HG02623 (cell line): ENCODE data around the gene FASTKD2.

Experiments used
- ATAC-seq: cut with Tn5 transposase; IDR thresholded peaks from one replicate; pipeline ENCODE4 v1.9.1; 2021; ENCODE audit warnings: moderate library complexity; ENCODE audit not compliant: unreplicated experiment

FASTKD2 gene

DNA sequence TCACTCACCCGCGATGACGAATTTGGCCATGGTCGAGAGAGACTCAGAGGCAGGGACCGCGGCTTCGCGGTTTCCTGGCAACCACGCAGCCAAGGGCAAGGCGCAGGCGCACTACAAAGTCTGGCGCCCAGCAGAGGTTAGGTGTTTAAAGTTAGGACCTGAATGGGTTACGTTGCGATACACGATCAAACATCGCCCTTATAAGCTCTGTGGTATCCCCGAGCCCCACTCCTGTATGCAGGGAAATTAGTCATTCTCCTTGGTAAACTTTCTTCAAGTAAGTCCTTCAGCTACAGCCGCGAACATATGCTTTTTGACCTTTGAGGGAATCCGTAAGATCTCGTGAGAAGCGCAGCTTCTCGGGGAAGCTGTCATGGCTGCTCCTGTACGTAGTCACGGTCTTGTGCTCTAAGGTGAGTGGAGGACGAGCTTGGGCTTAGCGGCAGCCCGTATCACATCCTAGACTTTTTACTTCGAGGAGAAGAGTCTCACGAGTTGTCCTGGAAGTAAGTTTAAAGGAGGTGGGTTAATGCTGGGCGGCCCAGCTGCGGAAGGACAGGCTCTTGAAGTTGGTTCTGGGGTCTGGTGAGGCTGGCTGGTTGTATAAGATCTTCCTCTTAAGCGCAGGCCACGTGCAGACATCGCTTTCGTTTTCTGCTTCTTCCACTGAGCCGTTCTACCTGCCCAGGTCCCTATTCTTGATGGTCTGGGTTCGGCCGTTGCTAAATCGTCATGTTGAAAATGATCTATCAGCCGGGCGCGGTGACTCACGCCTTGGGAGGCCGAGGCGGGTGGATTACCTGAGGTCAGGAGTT lies at the start of gene FASTKD2, which contains the start of gene MDH1B:
Gene FASTKD2 (plus strand): TSS at position 365 of the 815 bp plus-strand sequence. CDS start 1,088 bp downstream, outside the sequence.
Gene MDH1B (minus strand): TSS at position 87 of the 815 bp plus-strand sequence. CDS start 57 bp downstream, at position 30.
- peak; percentile 93 for ATAC-seq

GRCh38 chr2:206716623-206717022 lies 48.8 kb upstream of the FASTKD2 start:
- ATAC-seq = no peak

GRCh38 chr2:206718296-206718695 lies 47.1 kb upstream of the FASTKD2 start, which contains the start of gene DYTN:
TSS of gene DYTN (minus strand) at chr2:206718396. CDS start at chr2:206718279, 117 bp downstream.
- no peak for ATAC-seq

DNA sequence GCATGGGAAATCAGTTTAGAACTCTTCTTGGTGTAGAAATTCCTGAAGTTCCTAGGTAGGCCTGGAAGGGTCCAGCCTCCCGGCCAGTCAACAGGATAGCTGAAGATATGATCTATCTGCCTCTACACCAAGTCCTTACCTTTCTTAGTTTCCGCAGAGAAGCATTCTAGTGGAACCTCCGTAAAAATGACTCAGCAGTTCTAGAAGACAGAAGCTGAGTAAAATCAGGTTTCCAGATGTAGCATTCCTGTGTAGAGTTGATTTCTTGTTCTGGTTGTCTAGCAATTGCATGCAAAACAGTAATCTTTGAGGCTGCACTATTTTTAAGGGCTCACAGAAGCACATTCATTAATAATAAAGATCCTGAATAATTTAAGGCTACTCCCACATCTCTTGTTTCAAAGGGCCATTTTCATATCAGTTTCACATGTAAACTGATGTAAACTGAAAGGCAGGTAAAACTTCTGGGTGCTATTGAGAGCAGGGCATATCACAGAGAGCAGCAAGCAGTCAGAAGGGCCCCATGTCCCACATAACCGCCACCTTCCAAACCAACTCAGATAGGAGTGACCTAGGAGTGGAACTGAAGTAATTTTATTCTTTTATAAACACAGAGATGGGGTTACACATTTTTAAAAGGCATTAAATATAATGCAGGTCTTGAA lies 44.0 kb upstream of the FASTKD2 start:
- ATAC-seq = peak; percentile 68

DNA sequence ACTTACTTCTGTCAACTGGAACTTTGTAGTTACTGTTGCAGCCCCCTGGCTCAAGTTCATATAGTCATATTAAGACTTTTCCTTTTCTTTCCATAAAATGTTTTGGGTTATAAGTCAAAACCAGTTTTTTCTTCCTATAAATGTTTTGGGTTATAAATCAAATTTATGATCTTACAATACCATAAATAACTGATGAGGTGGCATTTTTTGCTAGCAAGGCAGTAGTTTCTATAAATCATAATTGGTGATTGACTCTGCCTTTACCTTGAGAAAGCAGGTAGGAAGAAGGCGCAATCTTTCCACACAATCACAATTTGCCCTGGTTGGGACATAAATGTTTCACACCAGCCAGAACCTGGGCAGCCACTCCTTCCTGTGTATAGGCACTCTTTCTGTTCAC lies 42.1 kb upstream of the FASTKD2 start:
- ATAC-seq = no peak

DNA sequence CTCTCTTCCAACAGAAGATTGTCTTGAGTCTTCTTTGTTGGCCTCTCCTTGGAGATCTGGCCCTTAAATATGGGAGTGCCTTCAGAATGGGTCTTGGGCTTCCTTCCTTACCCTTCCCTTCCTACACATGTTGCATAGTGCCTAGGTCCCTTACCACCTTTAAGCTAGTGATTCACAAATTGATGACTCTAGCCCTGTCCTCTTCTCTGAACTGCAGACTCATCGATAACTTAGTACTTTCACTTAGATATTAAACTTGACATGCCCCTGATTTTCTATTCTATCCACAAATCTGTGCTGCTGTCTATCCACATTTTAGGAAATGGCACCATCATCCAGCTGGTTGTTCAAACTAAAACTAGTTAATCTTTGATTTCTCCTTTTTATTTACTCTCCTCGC lies 38.1 kb upstream of the FASTKD2 start:
- ATAC-seq = no peak

DNA sequence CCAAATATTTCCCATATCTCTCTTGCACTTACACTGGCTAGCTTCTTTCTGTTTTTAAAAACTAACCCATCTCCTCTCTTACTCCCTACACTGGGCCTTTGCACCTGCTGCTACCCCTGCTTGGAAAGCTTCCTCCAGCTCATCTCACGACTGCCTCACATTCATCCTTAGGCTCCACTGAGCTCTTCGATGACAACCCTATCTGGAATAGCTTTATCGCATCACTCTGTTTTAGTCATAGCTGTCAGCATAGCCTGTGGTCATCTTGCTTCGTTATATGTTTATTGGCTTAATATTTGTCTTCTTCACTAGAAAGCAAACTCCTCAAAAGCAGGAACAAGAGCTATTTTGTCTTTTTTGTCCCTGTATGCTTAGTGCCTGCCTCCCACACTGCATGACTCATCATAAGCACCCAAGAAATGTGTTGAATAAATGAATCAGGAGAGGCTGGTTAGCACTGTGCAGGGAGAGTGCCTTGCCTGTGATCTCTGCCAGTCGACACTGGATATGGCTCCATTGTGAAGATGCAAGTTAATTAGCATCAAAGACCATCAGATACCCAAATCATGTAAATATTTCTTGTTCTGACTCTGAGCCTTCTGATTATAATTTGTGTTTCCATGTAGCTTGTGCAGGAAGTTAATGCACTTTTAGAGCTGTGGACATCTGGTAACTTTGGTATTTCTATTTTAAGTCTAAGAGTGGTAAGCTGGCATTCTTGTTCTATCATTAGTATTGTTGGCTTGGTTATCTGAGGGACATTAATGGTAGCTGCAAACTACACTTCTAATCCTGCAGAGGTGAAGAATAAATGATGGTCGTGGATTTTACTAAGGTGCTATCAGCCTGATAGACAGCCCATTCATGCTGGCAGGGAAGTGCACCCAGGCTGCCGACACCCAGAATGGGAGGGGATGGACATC lies 36.9 kb upstream of the FASTKD2 start:
- no peak for ATAC-seq

DNA sequence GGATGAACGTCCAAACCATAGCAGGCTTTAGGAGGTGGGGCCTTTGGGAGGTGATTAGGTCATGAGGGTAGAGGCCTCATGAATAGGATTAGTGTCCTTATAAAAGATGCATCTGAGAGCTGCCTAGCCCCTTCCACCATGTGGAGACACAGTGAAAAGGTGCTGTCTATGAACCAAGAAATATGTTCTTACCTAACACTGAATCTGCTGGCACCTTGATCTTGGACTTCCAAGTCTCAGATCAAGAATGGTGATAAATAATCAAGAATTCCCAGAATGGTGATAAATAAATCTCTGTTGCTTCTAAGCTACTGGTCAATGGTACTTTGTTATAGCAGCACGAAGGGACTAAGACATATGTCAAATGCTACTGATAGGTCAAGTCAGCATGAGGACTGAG lies 32.1 kb upstream of the FASTKD2 start:
- ATAC-seq = no peak

GRCh38 chr2:206736935-206737334 lies 28.5 kb upstream of the FASTKD2 start:
- no peak for ATAC-seq

DNA sequence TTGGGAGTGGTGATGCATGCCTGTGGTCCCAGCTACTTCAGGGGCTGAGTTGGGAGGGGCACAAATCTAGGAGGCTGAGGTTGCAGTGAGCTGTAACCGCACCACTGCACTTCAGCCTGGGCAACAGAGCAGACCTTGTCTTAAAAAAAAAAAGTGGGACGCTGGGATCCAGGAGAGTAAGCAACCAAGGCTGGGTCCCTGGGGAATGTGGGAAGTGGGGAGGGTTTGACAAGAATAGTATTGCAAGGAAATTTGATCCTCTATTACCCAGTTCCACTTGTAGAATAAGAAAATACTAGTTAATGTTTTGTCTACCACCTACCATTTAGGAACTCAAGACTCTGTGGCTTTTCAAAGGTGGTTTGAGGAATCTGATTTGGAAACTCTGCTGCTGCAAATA lies 26.1 kb upstream of the FASTKD2 start:
- no peak for ATAC-seq

DNA sequence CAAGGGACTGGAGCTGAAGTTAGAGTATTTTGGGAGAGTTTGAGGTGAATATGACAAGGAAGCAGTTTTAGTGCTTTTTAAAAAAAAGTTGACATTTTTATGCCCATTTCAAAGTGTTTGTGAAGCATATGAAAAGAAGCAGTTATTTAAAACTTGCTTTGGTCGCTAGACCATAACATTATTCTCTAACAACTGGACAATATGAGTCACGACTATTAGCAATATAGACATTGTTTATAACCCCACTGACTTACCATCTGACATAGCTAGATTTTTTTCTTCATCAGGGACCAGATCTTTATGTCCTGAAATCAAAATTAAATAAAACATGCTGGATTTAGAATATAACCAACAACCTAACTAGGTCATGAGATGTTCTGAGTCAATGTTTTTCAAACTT lies 24.6 kb upstream of the FASTKD2 start:
- no peak for ATAC-seq

DNA sequence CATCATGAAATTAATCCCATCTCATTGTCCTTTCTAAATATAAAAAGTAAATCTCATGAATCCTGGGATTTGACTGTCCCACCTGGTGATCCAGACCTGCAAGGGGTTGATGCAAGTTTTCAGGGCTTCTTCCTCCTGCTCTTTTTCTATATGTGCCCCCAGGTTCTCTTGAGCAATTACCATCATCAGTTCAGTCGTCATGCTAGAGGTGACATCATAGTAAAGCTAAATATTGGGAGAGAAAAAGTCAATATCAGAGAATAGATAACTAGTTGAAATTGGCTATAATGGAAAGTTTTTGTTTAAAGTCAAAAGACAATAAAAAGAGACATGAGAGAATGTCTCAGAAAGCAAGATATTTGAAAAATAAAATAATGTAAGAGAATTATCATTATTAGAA lies 8.6 kb upstream of the FASTKD2 start:
- no peak for ATAC-seq

DNA sequence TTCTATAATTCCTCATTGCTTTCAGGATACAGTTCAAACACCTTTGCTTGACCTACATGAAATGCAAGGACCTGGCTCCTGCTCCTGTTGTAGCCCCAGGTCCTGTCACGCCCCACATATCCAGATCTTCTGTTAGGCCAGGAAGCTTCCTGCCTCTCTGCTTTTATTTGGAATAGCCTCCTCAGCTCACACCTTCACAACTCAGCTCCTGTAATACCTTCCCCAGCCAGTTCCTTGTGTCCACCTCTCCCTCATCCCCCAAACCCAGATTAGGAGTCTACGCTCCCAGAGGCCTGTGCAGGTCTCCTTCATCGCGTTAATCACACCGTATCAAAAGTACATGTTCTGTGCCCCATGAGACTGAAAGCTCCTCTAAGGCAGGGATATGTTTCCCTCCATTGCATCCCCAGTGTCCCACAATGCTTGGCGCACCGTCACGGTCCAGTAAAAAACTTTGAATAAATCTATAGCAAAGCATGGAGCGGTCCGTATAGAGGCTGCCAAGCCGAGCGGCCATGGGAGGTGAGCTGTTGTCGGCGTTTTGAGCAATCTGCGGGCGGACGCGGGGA lies 649 bp upstream of the FASTKD2 start:
- ATAC-seq = no peak

DNA sequence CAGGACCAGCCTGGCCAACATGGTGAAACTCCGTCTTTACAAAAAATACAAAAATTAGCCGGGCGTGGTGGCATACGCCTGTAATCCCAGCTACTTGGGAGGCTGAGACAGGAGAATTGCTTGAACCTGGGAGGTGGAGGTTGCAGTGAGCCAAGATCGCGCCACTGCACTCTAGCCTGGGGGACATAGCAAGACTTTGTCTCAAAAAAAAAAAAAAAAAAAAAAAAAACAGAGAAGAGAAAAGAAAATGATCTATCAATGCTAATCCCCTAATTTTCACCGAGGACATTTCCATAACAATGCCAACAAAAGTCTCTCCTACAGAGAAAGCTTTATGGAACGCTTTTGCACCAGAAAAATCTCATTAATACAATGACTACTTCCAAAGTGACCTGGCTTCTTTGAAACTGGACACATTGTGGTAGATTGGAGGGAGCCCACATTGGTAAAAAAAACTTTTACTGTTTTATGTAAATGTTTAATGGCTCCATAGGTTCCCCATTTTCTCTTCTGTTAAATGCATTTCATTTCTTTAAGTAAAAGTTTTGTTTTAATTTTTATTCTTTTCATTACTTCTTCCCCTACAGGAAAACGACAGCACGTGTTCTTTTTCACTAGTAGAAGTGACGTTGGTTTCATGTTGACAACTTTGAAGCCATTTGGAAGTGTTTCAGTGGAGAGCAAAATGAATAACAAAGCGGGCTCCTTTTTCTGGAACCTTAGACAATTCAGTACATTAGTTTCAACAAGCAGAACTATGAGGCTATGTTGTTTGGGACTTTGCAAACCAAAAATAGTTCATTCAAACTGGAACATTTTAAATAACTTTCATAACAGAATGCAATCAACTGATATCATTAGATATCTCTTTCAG lies 888 bp downstream of the FASTKD2 start:
- ATAC-seq = no peak

DNA sequence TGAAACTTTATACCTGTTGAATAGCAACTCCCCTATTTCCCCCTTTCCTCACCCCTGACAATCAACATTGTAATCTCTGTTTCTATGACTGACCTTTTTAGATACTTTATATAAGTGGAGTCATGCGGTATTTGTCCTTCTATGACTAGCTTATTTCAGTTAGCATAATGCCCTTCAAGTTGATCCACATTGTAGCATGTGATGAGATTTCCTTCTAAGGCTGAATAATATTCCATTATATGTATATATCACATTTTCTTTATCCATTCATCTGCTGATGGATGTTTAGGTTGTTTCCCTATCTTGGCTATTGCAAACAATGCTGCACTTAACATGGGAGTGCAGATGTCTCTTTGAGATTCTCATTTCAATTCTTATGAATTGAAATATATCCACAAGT lies 9.5 kb downstream of the FASTKD2 start:
- ATAC-seq = no peak

DNA sequence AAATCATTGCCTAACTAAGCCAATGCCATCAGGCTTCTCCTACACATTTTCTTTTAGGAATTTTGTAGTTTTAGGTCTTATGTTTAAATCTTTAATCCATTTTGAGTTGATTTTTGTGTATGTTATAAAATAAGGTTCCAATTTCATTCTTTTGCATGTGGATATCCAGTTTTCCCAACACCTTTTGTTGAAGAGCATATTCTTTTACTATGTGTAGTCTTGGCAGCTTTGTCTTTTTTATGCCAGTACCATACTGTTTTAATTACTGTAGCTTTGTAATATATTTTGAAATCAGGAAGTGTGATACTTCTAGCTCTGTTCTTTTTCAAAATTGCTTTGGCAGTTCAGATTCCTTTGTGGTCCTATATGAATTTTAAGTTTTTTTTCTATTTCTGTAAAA lies 11.0 kb downstream of the FASTKD2 start:
- no peak for ATAC-seq

GRCh38 chr2:206780671-206781070 lies 15.3 kb downstream of the FASTKD2 start:
- no peak for ATAC-seq

DNA sequence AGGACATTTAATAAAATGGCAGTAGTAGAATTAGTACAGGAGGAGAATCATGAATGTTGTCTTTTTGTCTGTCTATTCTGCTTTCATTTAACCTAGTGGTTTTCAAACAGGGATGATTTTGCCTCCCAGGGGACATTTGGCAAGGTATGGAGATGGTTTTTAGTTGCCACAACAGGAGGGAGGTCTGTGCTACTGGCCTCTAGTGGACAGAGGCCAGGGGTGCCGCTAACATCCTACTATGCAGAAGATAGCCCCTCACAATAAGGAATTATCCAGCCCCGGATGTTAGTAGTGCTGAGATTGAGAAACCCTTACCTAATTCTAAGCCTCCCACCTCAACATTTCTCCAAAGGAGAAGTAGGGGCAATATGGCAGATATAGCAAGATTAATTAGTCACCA lies 18.3 kb downstream of the FASTKD2 start:
- ATAC-seq = no peak

DNA sequence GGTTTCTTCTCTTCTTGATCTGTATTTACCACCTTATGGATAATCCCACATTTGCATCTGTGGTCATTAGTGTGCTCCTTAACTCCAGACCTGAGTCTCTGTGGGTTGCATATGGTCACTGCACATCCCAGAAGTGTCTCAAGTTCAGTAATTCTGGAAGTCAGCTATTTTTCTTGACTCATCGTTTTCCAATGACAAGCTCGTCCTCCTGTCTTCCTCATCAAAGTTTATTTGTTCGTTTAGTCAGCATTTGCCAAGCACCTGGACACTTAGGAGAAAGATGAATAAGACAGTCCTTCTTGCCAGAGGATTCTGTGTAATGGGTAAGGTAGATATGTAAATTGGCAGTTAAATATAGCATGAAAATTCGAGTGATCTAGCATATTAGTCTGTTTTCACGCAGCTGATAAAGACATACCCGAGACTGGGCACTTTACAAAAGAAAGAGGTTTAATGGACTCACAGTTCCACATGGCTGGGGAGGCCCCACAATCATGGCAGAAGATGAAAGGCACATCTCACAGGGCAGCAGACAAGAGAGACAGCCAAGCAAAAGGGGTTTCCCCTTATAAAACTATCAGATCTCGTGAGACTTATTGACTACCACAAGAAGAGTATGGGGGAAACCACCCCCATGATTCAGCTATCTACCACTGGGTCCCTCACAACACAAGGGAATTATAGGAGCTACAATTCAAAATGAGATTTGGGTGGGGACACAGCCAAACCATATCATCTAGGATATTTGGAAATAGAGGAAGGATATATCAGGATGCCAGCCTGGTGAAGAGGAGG lies 19.4 kb downstream of the FASTKD2 start:
- no peak for ATAC-seq
